Measurements from ENCODE around the gene HNF4A. TPM values are rescaled to one million over a fixed set of nuclear protein-coding genes. Genes with fewer than 3 reads are reported as not detected.

The HNF4A gene
- total and polyA plus RNA-seq, 2 of the 13 experiments (the other 11 are each of a cell fraction or from before 2014, with no cell fraction given) = 80.9 to 169 TPM

- no peak for TF ChIP-seq MTERF4 (CRISPR knock-in tag; IDR thresholded peaks at IDR 0.05)
- no peak for TF ChIP-seq ZNF552 (CRISPR knock-in tag; IDR thresholded peaks at IDR 0.05; ENCODE audit: borderline replicate concordance)
- TF ChIP-seq NFATC3 (CRISPR knock-in tag; IDR thresholded peaks at IDR 0.05) = no peak
- no peak for TF ChIP-seq ZNF33B (CRISPR knock-in tag; IDR thresholded peaks at IDR 0.05)
- no peak for TF ChIP-seq SNAPC2 (CRISPR knock-in tag; IDR thresholded peaks at IDR 0.05)
- no peak for TF ChIP-seq ZNF251 (CRISPR knock-in tag; IDR thresholded peaks at IDR 0.05)
- TF ChIP-seq ZSCAN20 (CRISPR knock-in tag; IDR thresholded peaks at IDR 0.05; ENCODE audit: borderline replicate concordance) = no peak
- TF ChIP-seq BRD4 (CRISPR knock-in tag; IDR thresholded peaks at IDR 0.05) = no peak
- TF ChIP-seq ZNF12 (CRISPR knock-in tag; IDR thresholded peaks at IDR 0.05) = no peak
- TF ChIP-seq TGIF2 (CRISPR knock-in tag; IDR thresholded peaks at IDR 0.05) = no peak
- TF ChIP-seq JUND (CRISPR knock-in tag; IDR thresholded peaks at IDR 0.05) = no peak
- TF ChIP-seq, protein P1, sequence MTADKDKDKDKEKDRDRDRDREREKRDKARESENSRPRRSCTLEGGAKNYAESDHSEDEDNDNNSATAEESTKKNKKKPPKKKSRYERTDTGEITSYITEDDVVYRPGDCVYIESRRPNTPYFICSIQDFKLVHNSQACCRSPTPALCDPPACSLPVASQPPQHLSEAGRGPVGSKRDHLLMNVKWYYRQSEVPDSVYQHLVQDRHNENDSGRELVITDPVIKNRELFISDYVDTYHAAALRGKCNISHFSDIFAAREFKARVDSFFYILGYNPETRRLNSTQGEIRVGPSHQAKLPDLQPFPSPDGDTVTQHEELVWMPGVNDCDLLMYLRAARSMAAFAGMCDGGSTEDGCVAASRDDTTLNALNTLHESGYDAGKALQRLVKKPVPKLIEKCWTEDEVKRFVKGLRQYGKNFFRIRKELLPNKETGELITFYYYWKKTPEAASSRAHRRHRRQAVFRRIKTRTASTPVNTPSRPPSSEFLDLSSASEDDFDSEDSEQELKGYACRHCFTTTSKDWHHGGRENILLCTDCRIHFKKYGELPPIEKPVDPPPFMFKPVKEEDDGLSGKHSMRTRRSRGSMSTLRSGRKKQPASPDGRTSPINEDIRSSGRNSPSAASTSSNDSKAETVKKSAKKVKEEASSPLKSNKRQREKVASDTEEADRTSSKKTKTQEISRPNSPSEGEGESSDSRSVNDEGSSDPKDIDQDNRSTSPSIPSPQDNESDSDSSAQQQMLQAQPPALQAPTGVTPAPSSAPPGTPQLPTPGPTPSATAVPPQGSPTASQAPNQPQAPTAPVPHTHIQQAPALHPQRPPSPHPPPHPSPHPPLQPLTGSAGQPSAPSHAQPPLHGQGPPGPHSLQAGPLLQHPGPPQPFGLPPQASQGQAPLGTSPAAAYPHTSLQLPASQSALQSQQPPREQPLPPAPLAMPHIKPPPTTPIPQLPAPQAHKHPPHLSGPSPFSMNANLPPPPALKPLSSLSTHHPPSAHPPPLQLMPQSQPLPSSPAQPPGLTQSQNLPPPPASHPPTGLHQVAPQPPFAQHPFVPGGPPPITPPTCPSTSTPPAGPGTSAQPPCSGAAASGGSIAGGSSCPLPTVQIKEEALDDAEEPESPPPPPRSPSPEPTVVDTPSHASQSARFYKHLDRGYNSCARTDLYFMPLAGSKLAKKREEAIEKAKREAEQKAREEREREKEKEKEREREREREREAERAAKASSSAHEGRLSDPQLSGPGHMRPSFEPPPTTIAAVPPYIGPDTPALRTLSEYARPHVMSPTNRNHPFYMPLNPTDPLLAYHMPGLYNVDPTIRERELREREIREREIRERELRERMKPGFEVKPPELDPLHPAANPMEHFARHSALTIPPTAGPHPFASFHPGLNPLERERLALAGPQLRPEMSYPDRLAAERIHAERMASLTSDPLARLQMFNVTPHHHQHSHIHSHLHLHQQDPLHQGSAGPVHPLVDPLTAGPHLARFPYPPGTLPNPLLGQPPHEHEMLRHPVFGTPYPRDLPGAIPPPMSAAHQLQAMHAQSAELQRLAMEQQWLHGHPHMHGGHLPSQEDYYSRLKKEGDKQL (CRISPR knock-in tag; IDR thresholded peaks at IDR 0.05; ENCODE audit: low read depth) = no peak
- TF ChIP-seq ZBTB39 (CRISPR knock-in tag; IDR thresholded peaks at IDR 0.05) = no peak
- no peak for TF ChIP-seq ZHX2 (IDR thresholded peaks at IDR 0.05; ENCODE audit: low read depth)
- TF ChIP-seq ZHX2 (CRISPR knock-in tag; IDR thresholded peaks at IDR 0.05; ENCODE audit: borderline replicate concordance) = no peak
Measured at GRCh38 chr20:44326391-44327159, 28.9 kb upstream of the HNF4A start (continued).
